ENCODE results near the gene MRPS11.

The MRPS11 gene

DNA sequence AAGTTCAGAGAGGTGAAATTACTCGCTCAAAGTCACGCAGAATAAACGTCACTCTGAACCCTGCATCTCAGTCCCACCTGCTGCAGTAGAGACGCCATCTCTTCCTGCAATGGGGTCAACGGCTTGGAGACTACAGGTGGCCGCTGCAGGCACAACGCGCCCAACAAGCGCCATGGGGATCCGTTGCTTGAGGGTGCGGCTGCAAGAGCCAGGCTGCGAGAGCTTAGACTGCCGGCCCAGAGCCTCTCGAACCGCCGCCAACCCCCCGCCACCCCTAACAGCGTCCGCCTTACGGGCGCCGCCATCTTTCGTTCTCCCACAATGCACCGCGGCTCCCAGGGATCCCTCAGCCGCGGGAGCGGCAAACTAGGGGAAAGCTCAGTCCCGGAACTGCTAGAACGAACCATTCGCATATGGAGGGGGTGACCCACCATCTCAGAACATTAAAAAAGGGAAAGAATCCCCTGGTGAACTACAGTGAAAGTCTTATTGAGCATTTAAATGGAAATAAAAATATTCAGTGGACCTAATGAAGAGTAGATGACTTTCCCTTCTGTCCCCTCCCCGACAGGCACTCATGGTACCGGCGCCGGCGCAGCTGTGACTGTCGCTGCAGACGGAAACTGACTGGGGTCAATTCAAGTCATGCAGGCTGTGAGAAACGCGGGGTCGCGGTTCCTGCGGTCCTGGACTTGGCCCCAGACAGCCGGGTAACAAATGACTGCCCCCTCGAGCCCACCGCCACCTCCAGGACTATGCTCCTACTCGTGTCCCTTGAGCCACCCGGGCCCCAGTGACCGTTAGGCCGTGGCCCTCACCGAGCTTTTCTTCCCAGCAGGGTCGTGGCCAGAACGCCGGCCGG is at the start of gene MRPS11, which contains the start of gene MRPL46:
Gene MRPS11, plus strand, starts transcription at position 636 of the 862 bp plus-strand sequence. Its CDS starts 10 bp downstream, at position 646.
Gene MRPL46, minus strand, starts transcription at position 316 of the 862 bp plus-strand sequence. Its CDS starts 11 bp downstream, at position 305.
- peak within 1 kb of the TSS; percentile 72 for H3K4me3 ChIP-seq (replicated peaks; ENCODE audit: low read depth, low read length)
- TF ChIP-seq, protein P1, sequence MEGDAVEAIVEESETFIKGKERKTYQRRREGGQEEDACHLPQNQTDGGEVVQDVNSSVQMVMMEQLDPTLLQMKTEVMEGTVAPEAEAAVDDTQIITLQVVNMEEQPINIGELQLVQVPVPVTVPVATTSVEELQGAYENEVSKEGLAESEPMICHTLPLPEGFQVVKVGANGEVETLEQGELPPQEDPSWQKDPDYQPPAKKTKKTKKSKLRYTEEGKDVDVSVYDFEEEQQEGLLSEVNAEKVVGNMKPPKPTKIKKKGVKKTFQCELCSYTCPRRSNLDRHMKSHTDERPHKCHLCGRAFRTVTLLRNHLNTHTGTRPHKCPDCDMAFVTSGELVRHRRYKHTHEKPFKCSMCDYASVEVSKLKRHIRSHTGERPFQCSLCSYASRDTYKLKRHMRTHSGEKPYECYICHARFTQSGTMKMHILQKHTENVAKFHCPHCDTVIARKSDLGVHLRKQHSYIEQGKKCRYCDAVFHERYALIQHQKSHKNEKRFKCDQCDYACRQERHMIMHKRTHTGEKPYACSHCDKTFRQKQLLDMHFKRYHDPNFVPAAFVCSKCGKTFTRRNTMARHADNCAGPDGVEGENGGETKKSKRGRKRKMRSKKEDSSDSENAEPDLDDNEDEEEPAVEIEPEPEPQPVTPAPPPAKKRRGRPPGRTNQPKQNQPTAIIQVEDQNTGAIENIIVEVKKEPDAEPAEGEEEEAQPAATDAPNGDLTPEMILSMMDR (IDR thresholded peaks at IDR 0.05; ENCODE audit: low read depth, low read length, missing control alignments): no peak
- peak; percentile 65 for DNase-seq (ENCODE audit: extremely low read depth, low read depth)

DNA sequence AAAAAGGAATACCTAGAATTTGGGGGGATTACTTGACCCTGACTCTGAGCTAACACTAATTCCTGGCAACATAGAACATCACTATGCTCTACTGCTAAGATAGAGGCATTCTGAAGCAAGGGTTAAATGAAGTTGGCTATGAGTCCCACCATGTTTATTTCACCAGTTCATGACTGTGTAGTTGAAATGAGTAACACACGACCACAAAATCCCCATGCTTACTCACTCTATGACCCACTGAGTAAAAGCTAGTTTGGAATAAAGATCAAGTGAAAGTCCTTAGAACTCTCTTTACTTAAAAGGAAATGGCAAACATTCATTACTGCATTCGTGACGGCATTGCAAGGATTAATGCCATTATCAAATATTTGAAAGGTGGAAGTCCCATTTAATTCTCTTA is 47.7 kb upstream of the MRPS11 start:
- DNase-seq (ENCODE audit: extremely low read depth, low read depth): no peak
- no peak overlapping the region for H3K4me3 ChIP-seq (replicated peaks; ENCODE audit: low read depth, low read length)
- TF ChIP-seq, protein P1 (IDR thresholded peaks at IDR 0.05; ENCODE audit: low read depth, low read length, missing control alignments): no peak

DNA sequence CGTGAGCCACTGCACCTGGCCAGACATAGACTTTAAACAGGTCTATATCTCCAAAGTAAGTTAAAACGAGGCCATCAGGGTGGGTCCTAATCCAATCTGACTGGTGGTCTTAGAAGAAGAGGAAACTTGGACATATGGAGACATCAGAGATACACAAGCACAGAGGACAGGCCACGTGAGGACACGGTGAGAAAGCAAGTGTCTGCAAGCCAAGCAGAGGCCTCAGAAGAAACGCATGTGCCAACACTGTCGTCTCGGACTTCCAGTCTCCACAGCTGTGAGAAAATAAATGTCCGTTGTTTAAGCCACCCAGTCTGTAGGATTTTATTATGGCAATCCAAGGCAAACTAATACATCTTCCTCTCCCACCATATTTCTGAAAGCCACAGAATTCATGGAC is 44.2 kb upstream of the MRPS11 start:
- TF ChIP-seq, protein P1 (IDR thresholded peaks at IDR 0.05; ENCODE audit: low read depth, low read length, missing control alignments): no peak

DNA sequence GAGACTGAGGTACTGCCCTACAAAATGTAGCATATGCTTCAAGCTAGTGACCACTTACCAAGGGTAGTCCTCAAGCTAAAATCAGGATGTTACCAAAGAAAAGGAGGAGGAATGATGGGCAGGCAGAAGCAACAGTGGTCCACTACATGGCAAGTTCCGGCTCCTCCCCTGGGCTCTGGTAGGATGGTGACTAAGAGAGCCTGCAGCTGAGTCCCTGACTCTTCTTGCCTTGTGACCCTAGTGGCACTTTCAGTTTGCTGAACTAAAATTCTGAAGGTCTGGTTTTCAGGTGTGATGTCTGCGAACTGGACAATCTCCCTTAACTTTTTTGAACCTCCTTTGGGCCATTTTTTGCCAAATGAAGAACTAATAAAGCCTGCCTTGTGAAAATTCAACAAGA is 41.2 kb upstream of the MRPS11 start:
- TF ChIP-seq, protein P1 (IDR thresholded peaks at IDR 0.05; ENCODE audit: low read depth, low read length, missing control alignments): no peak
- no peak overlapping the region for H3K4me3 ChIP-seq (replicated peaks; ENCODE audit: low read depth, low read length)
- no peak for DNase-seq (ENCODE audit: extremely low read depth, low read depth)

More for the DNA sequence above, 44.2 kb upstream of the MRPS11 start:
- no peak overlapping the region for H3K4me3 ChIP-seq (replicated peaks; ENCODE audit: low read depth, low read length)
- no peak for DNase-seq (ENCODE audit: extremely low read depth, low read depth)

DNA sequence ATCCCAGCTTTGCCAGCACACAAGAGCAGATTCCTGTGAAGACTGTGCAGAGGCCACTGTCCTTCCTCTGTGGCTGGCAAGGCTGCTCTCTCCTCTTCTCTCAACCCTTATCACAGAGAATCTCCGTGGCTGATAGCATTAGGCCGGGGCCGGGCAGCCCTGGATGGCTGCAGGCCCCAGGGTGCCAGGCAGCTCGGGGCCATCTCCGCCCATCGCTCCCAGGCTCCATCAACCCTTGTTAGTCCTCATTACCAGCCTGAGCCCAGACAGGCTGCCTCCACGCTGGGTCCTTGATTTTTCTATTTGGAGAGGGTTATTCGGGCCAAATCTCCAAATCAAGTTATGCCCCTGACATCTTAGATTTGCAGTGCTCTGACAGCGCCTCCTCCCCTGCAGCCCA is 39.5 kb upstream of the MRPS11 start:
- TF ChIP-seq, protein P1 (IDR thresholded peaks at IDR 0.05; ENCODE audit: low read depth, low read length, missing control alignments): no peak
- H3K4me3 ChIP-seq (replicated peaks; ENCODE audit: low read depth, low read length): no peak overlapping the region
- DNase-seq (ENCODE audit: extremely low read depth, low read depth): no peak

DNA sequence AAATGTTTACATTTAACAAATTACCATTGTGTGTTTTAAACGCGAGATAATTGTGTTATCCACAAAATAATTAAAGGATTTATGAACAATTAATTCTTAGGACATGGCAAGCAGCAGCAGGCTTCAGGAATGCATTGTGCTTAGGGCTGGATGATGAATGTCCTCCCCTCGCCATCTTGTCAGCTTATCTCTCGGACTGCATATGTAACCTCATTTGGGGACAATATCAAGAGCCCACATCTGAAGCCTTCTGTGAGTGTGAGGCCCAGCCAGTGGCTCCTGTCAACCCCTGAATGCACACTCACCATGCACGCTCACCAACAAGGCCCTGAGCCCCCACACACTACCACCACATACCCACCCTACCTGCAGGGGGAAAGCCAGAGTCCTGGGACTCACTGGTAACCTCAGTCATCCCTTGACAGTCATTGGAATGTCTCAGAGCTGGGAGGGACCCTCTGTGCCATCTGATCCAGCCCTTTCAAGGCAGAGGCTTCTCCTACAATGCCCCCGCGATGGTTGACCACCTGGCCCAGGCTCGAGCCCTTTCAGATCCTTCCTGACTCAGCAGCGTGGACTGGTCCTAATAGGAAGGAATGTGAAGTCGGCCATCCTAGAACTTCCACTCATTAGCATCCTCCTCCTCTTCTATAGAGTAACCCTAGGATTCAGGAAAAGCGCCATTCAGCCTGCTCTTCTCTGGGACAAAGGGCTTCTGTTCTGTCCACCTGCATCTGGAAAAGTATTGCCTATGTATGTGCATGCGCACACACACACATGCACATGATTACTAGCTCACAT is 38.5 kb upstream of the MRPS11 start:
- DNase-seq (ENCODE audit: extremely low read depth, low read depth): no peak
- TF ChIP-seq, protein P1 (IDR thresholded peaks at IDR 0.05; ENCODE audit: low read depth, low read length, missing control alignments): no peak
- H3K4me3 ChIP-seq (replicated peaks; ENCODE audit: low read depth, low read length): no peak overlapping the region
